Smooth muscle cell (in vitro differentiated cells): ENCODE results near the gene ITM2B. TPM values are rescaled to one million over a fixed set of nuclear protein-coding genes. Genes with fewer than 3 reads are reported as not detected.
A peak's percentile ranks its signal among the peaks of the same experiment; 100 is the strongest.

Experiments used
- DNase-seq: peaks from one replicate; lab custom pipeline; 2025; ENCODE audit not compliant: unreplicated experiment; lab: John Stamatoyannopoulos, UW
- H2AFZ ChIP-seq: fragments of 200-600 bp; sonication (generic); 2 replicates; pipeline ENCODE4 v1.6.0; 2016; ENCODE audit warnings: antibody characterized with exemption, low read depth, mild to moderate bottlenecking
- H3F3A ChIP-seq: fragments of 200-600 bp; sonication (generic); 2 replicates; pipeline ENCODE4 v1.6.0; 2017; ENCODE audit warnings: antibody characterized with exemption, low read depth
- H3K27ac ChIP-seq: fragments of 200-600 bp; sonication (generic); 2 replicates; pipeline ENCODE4 v1.5.1; 2016; ENCODE audit warnings: low read depth, mild to moderate bottlenecking
- H3K27me3 ChIP-seq: fragments of 200-600 bp; sonication (generic); 2 replicates; pipeline ENCODE4 v1.6.1; 2016; ENCODE audit warnings: low read depth, mild to moderate bottlenecking
- H3K36me3 ChIP-seq: fragments of 200-600 bp; sonication (generic); 2 replicates; pipeline ENCODE4 v1.5.1; 2016; ENCODE audit warnings: low read depth
- H3K4me1 ChIP-seq: fragments of 200-600 bp; sonication (generic); 2 replicates; pipeline ENCODE4 v1.5.1; 2016; ENCODE audit warnings: low read depth
- H3K4me2 ChIP-seq: fragments of 200-600 bp; sonication (generic); 2 replicates; pipeline ENCODE4 v1.6.0; 2016; ENCODE audit warnings: mild to moderate bottlenecking
- H3K4me3 ChIP-seq: fragments of 200-600 bp; sonication (generic); 2 replicates; pipeline ENCODE4 v1.5.1; 2016; ENCODE audit warnings: mild to moderate bottlenecking
- H3K79me2 ChIP-seq: fragments of 200-600 bp; sonication (generic); 2 replicates; pipeline ENCODE4 v1.6.0; 2016; ENCODE audit warnings: low read depth, mild to moderate bottlenecking
- H3K9ac ChIP-seq: fragments of 200-600 bp; sonication (generic); 2 replicates; pipeline ENCODE4 v1.6.0; 2016; ENCODE audit warnings: low read depth
- H3K9me3 ChIP-seq: fragments of 200-600 bp; sonication (generic); replicated peaks from 2 replicates; pipeline ENCODE4 v1.5.1; 2016; ENCODE audit warnings: low read depth
- H4K20me1 ChIP-seq: fragments of 200-600 bp; sonication (generic); 2 replicates; pipeline ENCODE4 v1.6.0; 2016; ENCODE audit warnings: low read depth
- WGBS: methylation state at CpG from one replicate; pipeline ENCODE4 v1.1.7; 2016; ENCODE audit warnings: low lambda C conversion rate; 5-methylcytosine and 5-hydroxymethylcytosine counted together
- polyA plus RNA-seq: library from polyadenylated mRNA; unstranded; fragments of >200 nt; fragmentation: Nextera tagmentation; extraction: Ambion mirVana; gene quantifications from 2 replicates; pipeline ENCODE4 v1.2.1, GENCODE V29; 2016
- total RNA-seq: library from RNA; depleted of rRNA; stranded (reverse); fragments of >200 nt; gene quantifications from 2 replicates; pipeline ENCODE4 v1.2.3, GENCODE V29; 2014
- TF ChIP-seq, protein P1 (sequence below): fragments of 200-600 bp; sonication (generic); IDR thresholded peaks from 2 replicates; pipeline ENCODE4 v1.5.1; 2017; ENCODE audit warnings: borderline replicate concordance, mild to moderate bottlenecking, antibody characterized with exemption; ENCODE audit not compliant: insufficient read depth, poor library complexity, severe bottlenecking

The ITM2B gene
- total and polyA plus RNA-seq, 2 experiments from 2014 or later = 397 to 557 TPM

DNA sequence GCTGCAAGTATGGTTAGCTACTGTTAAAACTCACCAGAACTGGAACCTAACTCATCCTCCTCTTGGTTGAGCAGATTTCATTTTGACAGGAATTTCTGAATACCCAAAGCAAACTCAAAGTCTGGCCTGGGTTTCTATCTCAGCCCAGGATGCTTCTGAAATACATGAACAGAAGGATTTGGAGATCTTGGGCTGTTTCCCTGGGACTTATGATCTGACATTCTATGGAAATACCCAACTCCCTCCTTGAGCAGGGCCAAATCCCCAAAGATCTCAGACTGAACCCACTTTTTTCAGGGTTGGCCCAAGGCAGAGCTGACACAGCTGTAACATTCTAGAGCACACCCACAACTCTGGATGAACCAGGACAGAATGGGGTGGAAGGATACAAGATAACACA, 1.1 kb upstream of the ITM2B start:
- Histone ChIP-seq H3K4me2 (peak overlapping the region; percentile 98), H3K4me3 (no peak overlapping the region), H4K20me1 (peaks cover 20% of the 10 kb centered on the region), H3K27ac (no peak overlapping the region), H3F3A (peaks cover 16% of the 10 kb centered on the region), H3K36me3 (no peaks in the 10 kb centered on the region), H2AFZ (no peak overlapping the region), H3K9ac (no peak overlapping the region), H3K9me3 (no peaks in the 10 kb centered on the region), H3K27me3 (no peaks in the 10 kb centered on the region), H3K79me2 (peaks cover 38% of the 10 kb centered on the region), H3K4me1 (peaks cover 28% of the 10 kb centered on the region)
- TF ChIP-seq, protein P1, sequence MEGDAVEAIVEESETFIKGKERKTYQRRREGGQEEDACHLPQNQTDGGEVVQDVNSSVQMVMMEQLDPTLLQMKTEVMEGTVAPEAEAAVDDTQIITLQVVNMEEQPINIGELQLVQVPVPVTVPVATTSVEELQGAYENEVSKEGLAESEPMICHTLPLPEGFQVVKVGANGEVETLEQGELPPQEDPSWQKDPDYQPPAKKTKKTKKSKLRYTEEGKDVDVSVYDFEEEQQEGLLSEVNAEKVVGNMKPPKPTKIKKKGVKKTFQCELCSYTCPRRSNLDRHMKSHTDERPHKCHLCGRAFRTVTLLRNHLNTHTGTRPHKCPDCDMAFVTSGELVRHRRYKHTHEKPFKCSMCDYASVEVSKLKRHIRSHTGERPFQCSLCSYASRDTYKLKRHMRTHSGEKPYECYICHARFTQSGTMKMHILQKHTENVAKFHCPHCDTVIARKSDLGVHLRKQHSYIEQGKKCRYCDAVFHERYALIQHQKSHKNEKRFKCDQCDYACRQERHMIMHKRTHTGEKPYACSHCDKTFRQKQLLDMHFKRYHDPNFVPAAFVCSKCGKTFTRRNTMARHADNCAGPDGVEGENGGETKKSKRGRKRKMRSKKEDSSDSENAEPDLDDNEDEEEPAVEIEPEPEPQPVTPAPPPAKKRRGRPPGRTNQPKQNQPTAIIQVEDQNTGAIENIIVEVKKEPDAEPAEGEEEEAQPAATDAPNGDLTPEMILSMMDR = no peak
- no peak for DNase-seq

DNA sequence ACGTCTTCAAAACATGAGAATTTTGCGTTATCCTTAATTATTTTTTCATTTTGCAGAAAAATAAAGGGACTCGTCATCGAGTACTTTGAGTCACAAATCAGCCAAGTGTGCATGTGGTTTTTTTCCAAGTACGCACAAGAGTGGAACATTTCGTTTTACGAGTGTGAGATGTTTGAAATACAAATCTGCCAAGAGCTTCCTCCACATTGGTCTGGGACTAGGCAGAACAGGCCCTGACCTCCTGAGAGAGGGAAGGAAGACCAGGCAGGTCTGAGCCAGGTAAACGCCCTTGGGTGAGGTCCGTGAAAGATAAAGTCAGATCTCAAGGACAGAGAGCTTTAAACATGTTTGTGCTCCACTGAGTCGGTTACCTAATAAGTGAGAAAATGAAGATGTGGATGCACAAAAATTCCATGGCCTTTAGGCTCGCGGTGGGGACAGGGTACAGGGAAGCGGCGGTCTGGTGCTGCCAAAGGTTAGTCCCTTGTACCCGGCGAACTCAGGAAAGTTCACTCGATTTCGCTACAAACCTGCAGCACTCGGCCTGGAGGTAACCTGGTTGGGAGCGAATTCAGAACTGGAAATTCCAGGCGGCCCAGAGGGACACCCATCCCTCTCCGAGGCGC, 473 bp upstream of the ITM2B start:
- Histone ChIP-seq H3F3A (peaks cover 16% of the 10 kb centered on the region), H4K20me1 (peaks cover 26% of the 10 kb centered on the region), H3K4me3 (peak overlapping the region; percentile 99), H3K4me2 (peak overlapping the region; percentile 98), H3K27me3 (no peaks in the 10 kb centered on the region), H3K36me3 (no peaks in the 10 kb centered on the region), H3K9ac (peak overlapping the region; percentile 59), H2AFZ (peak overlapping the region; percentile 97), H3K9me3 (no peaks in the 10 kb centered on the region), H3K27ac (peak overlapping the region; percentile 49), H3K79me2 (peaks cover 44% of the 10 kb centered on the region), H3K4me1 (peaks cover 34% of the 10 kb centered on the region)
- TF ChIP-seq, protein P1 = no peak
- 16% methylated on average over 23 of the region's 23 CpGs for WGBS
- DNase-seq = peak; percentile 25

DNA sequence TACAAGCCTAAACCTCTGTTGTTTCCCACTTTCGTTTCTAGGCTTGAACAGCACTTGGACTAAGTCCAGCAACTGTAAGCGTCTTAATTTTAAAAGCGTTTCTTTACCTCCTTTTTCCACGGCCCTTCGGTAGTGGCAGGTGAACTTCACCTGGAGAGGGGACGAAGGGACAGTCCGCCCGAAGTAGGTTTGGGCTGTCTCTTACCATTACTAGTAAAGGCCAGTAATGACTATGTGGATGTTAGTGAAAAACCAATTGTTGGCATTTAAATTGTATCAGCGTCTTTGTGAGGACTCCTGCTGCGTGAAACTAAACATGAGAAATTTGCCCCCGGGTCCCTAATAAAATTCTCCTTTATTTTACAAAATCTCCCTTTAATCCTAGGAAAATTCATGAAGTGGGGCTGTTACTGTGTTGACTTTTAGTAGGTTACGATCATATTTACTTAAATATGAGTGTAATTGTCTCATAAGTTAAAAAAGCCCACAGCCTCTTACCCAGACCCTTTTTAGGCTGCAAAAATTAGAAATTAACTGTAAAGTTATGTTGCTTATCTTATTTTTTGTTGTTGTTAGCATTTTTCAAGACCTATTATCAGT, 983 bp downstream of the ITM2B start:
- Histone ChIP-seq H3K79me2 (peaks cover 58% of the 10 kb centered on the region), H3F3A (peaks cover 16% of the 10 kb centered on the region), H3K4me2 (peak overlapping the region; percentile 98), H3K4me1 (peaks cover 34% of the 10 kb centered on the region), H3K36me3 (no peaks in the 10 kb centered on the region), H3K27me3 (no peaks in the 10 kb centered on the region), H3K9ac (peak overlapping the region; percentile 97), H2AFZ (peak overlapping the region; percentile 97), H3K9me3 (no peaks in the 10 kb centered on the region), H4K20me1 (peaks cover 40% of the 10 kb centered on the region), H3K27ac (peak overlapping the region; percentile 95), H3K4me3 (peak overlapping the region; percentile 99)
- no peak for DNase-seq
- WGBS = 1% methylated on average over 12 of the region's 12 CpGs
- TF ChIP-seq, protein P1 = no peak
